ENCODE measurements around the gene CD79B.

DNA sequence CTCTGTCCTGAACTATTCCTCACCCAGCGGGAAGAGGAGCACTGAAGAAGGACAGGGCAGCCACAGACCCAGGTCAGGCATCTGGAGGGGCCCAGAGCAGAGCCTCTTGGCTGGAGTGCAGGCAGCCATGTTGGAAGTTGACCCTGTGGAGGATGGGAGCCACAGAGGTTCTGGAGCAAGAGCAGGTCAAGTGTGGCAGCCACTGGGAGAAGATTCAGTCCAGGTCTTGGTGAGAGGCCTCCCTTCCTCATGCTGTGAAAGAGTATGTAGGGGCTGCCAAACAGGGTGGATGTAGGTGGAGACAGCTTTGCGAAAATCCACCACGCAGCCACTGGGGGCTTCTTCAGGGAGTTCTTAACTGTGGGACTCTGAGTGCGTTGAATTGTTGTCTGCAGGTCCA, 590 bp upstream of the CD79B start:
- TF ChIP-seq, protein P1, sequence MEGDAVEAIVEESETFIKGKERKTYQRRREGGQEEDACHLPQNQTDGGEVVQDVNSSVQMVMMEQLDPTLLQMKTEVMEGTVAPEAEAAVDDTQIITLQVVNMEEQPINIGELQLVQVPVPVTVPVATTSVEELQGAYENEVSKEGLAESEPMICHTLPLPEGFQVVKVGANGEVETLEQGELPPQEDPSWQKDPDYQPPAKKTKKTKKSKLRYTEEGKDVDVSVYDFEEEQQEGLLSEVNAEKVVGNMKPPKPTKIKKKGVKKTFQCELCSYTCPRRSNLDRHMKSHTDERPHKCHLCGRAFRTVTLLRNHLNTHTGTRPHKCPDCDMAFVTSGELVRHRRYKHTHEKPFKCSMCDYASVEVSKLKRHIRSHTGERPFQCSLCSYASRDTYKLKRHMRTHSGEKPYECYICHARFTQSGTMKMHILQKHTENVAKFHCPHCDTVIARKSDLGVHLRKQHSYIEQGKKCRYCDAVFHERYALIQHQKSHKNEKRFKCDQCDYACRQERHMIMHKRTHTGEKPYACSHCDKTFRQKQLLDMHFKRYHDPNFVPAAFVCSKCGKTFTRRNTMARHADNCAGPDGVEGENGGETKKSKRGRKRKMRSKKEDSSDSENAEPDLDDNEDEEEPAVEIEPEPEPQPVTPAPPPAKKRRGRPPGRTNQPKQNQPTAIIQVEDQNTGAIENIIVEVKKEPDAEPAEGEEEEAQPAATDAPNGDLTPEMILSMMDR (IDR thresholded peaks at IDR 0.05) = no peak
- TF ChIP-seq POLR2A (IDR thresholded peaks at IDR 0.05) = no peak

All from heart left ventricle (tissue), 13 donors.